Activated CD8-positive, alpha-beta memory T cell treated with anti-CD3 and anti-CD28 coated beads for 1 hour (primary cell): ENCODE data around the gene NLGN1.

Experiments used
- DNase-seq, 2 donors: peaks; one replicate each; pipeline ENCODE4 v3.0.0-alpha.2; 2020; ENCODE audit warnings: low read depth in 1 of 2; ENCODE audit errors: extremely low read depth in 1 of 2

NLGN1 gene

DNA sequence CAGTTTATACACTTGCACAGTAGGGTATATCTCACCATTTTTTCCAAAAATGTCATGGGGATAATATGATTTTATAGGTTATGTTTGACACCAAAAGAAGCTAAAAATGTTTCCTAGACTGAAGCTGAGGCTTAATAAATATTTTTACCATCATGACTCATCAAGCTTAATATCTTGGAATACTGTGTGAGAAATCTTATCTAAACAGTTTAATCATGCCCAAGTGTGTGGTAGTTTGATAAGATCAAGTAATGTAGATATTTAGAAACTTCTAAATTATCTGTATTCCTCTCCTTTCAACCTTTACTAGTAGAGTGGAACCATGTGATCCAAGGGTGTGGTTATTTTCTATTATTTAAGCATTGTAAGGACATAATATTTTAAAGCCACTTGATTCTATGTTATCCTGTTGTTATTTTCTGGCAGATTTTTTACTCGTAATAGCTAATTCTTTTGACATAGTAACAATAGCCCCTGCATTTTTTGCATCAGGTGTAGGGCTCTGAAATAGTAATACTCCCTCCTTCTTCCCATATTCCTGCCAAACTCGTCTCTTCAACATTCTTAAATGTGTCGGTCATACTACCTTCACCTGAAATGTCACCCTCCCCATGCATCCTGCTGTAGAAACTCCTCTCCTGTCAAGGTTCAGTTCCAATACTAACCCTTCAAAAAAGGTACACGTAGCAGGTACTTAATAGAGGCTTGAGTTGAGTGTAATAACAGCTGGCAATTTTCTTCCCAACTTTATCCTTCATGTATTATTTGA, 729.6 kb downstream of the NLGN1 start:
- no peak for DNase-seq

DNA sequence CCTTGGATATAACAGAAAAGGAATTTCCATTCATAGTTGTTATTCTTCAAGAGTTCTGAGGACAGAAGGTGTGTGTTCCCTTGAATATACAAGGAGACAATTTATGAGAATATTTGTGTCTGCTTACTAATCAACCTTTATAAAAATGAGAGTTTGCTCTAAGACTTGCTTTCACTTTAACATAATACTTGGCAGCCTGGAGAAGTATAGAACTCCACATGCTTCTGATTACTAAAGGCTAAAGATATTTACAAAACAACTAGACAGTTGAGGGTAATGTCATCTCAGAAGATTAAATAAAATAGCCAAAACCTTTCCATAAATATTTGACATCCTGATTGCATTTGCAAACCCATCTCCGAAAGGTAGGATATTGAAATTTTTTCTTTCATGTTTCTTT, 734.5 kb downstream of the NLGN1 start:
- no peak for DNase-seq

DNA sequence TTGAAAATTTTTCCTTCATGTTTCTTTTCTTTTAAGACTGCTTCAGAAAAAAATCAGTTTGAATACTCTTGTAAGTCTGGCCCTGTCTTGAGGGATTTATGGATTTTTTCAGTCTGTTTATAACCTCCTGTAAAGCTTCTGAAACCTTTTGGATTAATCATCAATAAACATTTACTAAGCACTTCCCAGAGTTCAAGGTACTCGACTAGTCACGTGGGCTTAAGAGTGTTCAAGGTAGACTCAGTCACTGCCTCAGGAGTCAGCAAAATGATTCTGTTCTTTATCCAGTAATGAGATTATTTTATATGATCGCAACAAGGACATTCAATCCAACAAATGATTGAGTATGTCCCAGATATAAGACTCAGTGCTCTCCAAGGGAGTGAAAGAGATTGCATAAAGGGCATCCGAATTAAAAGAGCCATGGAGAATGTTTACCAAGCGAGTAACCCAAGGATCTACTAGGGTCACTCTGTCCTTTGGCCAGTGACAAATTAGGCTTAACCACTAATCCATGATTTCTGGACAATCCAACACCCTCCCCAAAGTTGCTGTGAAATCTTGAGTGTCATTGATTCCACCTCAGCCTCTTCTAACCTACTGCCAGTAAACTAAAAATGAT, 735.0 kb downstream of the NLGN1 start:
- DNase-seq = no peak

DNA sequence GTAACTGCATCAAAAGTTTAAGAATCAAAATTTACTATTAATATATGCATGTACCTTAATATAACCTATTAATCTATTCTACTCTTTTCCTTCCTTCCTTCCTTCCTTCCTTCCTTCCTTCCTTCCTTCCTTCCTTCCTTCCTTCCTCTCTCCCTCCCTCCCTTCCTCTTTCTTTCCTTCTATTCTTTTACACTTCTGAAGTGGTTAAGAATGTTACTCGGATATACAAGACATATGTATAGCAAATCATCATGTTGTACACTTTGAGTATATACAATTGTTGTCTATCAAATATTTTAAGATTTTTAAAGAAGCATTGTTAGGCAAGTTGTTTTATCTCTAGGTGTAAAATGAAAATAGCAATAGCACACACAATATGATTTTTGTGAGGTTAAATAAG, 748.5 kb downstream of the NLGN1 start:
- no peak for DNase-seq

DNA sequence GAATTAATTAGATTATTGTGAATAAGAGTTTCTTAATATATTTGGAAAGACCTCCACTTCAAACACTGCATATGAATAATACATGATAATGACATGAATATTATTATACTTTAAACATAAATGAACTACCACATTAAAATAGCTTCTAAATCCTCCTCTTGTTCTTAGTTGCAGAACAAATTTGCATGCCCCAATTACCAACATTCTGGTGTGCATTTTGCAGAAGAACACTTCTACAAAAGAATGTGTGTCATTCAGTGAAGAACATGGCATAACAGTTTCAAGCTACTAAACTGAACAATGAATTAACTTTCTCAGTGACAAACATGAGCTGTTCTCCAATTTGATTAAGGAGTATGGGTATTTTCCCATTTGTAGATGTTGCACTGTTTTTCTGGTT, 750.3 kb downstream of the NLGN1 start:
- DNase-seq = no peak

DNA sequence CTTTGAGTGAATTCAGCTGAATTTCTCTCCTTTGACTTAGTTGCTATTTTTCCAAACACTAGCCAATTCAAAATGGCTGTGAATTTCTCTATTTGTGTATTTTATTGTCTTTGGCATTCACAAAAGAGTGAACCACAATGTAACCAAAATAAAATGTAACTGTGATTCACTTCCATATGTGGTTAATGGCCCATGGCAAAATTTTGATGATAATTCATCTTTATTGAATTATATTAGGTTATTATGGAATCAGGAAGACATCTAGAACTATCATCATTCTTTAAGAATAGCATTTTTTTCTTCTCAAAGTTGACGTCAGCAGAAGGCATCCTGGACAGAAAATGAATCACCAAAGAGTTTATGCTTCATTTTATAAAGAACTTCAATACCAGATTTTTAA, 756.3 kb downstream of the NLGN1 start:
- DNase-seq = no peak

DNA sequence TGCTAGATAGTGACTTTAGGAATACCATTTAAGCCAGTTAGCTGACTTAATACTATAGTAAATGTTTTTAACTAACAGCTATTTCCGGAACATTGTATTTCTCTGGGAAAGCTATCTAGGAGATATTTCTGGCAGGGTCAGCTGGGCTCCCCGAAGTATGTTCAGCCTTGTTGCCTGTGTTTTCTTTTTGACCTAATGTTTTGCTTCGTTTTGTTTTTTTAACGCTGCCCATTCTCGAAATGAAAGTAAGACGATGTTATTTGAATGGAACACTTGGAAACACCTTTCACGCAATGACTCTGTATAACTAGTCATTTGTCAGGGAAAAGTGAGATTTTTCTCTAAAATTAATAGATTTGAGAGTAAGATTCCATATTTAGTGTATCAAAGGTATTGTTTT, 758.7 kb downstream of the NLGN1 start:
- no peak for DNase-seq

DNA sequence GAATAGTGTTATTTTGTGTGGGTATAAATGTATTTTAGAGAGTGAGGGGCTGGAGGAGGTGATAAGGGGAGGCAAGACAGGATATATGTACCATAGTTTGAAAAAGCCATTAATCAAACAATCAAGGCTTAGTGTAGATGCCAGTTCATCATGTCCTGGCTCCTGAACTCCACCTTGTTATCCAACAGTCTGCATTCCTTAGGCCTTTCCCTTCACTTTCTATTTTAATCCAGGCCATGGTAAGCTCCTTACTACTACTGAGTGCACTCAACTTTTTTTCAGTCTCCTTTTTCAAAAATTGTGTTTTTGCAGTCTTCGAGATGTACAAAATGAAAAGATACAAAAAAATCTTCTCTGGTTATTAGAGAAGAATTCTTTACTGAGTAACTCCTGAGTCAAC, 761.1 kb downstream of the NLGN1 start:
- no peak for DNase-seq

DNA sequence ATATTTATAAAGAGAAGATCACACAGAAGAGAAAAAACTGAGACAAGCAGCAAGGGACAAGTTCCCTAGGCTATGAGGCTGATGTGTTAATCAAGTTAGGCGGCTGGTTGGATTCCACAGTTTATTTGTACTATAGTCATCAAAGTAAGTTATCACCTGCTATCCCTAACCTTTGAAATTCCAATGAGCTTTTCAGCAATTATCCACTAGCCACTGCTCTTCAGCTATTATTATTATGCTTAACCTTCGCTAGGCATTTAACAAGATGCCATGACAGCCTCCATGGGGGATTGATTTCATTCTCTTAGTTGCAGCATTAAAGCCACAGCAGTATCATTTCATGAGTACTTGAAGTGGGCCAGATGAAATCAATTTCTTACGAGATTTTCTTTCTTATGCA, 762.1 kb downstream of the NLGN1 start:
- no peak for DNase-seq

DNA sequence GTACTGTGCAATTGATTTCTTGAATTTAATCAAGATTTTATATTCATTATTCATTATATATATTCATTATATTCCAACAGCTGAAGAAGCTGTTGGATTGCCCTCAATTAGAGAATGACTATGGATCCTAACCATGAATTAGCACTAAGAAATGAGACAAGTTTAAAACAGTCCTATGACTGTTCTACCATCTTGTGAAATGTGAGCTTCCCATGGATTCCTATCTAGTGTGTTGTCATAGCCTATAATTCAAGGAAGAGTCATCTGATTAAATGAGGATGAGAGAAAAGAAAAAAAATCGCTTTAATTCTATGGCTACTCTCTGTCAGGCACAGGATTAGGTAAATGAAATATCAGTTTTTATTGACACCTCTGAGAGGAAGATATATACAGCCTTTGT, 765.0 kb downstream of the NLGN1 start:
- DNase-seq = no peak

DNA sequence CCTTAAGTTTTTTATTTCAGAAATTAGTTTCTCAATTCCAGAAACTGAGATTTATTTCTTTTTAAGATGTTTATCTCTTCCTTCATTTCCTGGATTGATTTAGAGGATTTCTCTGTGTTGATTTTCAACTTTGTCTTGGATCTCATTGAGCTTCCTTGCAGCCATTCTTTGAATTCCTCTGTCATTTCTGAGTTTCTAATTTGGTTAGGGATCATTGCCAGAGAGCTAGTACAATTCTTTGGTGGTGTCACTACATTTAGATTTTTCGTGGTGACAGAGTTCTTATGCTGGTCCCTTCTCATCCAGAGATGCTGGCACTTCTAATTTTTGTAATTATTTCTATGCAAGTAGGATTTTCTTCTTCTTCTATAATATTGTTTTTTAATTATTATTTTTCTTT, 770.5 kb downstream of the NLGN1 start:
- DNase-seq = no peak

DNA sequence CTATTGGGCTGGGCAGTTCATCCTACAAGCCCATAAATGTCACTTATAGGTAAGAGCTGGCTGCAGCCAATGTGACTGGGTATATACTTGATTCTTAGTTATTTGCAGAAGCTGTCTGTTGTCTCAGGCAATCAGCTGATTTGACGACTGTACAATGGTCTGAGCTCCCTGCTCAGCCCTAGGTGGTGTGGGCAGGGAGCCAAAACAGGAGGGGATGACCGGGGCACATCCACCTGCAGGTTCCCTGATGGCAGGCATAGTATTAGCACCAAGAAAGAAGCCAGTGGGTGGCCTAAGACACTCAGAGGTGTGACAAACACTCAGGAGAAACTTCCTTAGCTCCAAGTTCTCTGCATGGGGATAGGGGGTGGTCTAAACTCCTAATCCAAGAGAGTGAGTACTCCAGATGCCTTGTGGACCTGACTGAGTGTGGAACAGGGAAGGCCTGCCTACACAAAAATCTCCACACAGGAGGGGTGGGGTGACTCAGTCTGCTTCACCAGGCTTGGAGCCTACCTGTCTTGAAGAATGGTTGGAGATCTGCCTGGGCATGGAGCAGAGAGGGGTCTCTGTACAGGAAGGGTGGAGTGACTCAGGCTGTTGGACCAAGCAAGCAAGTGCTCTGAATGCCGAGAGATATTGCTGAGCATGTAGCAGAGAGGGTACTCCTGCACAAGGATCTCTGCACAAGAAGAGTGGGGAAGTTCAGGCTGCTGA, 771.2 kb downstream of the NLGN1 start:
- DNase-seq = no peak

DNA sequence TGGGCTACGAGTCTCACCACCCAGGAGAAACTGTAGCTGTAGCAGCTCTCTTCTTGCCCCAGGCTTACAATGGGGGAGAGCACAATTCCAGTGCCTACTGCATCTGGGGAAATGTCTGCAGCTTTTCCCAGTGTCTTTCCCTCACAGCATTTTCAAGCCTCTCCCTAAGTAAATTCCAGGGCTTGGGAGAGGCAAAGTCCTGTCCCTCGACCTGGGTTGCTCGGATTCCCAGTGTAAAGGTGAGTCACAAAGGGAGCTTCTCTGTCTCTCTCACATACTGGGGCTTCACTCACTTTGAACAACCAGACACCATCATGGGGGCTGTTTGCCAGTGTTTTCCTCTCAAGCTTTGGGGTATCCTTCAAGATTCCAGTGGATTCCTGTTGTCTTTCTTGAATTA, 772.2 kb downstream of the NLGN1 start:
- DNase-seq = no peak

DNA sequence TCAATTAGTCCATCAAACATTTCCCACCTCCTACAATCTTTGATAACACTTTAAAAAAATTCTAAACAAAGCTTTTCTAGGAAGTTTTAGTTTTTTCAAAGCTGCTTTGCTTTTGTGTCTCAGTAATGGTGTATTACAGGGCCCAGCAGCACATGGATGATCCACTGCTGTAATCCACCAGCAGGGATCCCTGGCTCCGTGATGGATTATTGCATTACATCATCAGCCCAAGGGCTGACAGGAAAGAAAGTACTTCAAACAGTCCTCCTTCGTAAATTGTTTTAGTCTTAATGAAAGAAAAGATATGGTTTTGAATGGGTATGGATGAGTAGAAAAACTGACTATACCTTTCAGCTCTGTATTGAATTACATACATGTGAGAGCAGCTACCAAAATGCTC, 772.7 kb downstream of the NLGN1 start:
- no peak for DNase-seq

DNA sequence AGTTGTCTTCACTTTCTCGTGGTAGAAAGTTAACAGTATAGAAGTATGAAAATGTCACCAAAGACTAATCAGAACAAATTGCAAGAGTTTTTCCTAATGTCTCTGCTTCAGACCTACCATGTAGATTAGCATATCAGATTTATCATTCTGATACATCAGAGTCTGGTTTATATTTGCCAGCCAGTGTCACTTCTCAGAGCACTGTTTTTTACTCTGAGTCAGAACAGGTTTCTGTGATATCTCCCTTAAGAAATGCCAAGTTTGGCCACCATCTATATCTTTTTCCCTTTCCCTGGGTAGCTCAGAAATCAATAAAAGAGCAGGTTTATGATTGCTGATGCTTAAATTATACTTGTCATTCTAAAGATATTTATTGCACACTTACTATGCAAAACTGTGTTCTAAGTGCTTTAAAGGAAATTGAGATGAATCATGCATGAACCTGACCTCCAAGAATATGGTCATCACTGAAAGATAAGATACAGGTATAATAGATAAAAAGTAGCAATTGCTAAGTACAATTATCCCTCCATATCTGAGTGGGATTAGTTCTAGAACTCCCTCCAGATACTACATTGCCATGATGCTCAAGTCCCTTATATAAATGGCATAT, 788.9 kb downstream of the NLGN1 start:
- no peak for DNase-seq

DNA sequence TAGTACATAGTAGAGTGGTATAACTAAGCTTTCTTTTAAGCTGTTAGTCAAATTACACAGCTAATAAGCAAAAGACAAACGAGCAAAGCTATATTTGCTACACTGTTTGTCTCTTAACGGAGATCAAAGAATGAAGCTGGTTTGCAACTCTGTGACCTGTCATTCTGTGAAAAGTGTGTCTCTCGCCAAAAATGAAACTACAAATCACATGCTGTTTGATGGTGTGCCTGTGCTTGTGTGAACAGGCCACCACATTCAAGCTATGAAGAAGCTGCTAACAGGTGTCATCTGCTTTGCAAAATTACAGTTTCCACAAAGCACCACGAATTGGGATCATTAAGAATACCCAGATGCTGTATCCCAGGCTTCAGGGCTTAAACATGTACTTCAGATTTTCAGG, 793.8 kb downstream of the NLGN1 start:
- no peak for DNase-seq

DNA sequence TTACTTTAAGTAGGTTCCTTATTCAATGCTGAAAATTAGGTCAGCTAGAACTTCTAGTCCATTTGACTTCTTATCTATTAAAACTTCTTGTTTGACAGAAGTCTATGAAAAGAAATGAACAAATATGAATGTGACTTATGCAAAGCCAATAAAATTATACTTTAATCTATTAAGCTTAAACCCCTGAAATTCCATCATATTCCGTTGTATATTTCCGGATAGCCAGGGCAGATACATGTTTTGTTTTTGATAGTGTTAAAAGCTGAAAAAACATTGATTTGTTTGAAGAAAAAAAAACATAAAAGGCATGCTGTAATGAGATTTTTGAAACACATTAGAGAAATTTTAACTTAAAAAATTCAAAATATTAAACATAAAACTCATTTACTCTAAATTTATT, 794.4 kb downstream of the NLGN1 start:
- no peak for DNase-seq

DNA sequence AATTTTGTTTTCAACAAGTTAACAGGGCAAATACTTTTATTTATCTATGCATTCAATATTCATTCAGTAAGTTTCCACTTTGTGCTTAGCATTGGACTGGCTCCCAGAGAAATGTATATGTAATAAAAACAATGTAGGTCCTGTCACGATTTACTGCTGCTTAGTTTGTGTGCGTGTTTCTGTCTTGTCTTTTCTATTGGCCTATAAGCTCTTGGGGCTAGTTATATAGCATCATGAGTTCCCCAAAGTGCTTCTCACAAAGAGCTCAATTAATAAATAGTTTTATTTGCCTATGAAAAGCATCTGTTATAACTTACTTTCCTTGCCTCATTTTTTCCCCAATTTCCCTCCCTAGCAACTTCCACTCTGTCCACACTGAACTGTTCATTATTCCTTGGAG, 794.9 kb downstream of the NLGN1 start:
- DNase-seq = no peak

DNA sequence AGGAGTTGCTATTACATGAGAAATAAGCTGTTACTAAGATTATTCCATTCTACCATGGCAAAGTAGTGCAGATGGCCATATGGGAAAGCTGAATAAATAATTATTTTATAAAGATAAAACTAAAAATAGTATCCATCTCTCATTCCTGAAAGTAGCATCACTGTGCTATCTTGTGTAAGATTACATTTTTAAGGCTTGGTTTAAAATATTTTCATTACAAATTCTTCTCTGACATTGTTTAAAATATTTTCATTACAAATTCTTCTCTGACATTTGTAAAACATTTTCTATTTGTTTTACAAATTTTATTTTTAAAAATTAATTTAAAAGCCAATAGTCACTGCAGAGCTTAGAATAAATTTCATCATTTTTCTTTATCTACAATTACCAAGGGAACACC, 796.1 kb downstream of the NLGN1 start:
- no peak for DNase-seq

DNA sequence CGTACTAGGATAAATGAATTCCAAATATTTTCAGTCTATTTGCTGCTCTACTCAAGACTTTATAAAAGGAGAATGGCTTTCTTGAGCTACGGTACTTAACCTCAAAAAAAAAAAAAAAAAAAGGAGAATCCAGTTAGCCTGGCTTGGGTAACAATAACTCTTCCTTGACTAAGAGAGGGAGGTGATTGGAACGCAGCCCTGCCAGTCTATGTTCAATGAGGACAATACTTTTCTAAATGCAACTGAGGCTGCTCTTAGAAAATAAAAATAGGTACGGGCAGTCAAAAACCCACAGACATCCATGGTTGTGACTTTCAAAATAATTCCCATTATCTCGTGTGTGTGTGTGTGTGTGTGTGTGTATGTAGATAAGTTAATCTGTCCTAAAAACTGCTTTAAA, 799.9 kb downstream of the NLGN1 start:
- no peak for DNase-seq

DNA sequence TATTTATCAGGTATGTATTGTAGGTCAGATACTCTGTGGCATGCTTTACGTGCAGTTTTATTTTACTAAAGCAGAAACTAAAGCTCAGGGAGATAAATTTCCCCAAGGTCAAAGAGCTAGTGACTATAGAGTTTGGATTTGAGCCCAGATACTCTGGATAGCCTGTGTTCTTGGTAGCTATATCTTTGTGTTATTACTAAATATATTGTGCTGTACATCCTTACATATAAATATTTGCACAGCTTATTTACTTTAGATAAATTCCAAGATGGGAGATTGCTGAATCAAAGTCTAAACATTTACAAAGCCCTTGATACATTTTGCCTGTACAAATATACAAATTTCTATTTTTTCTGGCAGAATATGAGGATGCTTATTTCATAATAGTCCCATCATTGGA, 800.7 kb downstream of the NLGN1 start:
- no peak for DNase-seq

DNA sequence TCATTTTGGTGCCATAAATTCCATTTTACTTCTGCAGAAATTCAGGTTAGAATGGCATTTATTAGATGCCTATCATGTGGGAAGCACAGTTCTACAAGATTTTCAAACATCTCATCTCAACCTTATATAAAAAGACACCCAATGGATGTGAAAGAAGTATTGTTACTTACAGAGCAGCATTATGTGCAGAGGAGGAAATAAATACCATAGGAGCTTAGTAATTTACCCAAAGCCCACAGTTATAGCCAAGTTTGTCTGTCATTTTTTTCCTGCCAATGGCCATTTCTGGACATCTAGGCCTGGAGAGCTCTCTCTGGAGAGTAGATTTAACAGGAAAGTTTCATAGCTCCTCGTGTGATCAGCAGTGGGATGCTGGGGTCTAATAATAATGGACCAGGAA, 802.2 kb downstream of the NLGN1 start:
- no peak for DNase-seq
